AG04449 (cell line): Measurements from ENCODE around the gene PAK1IP1.

ENCODE experiments used
- CTCF ChIA-PET: fragments of 350-600 bp; formaldehyde crosslinking; extraction: SDS; loops from one replicate; lab custom pipeline; 2021; ENCODE audit warnings: antibody characterized with exemption; lab: Yijun Ruan, JAX
- POLR2A ChIA-PET: fragments of 400-600, 350-600 bp; formaldehyde crosslinking; extraction: SDS; loops from one replicate; lab custom pipeline; 2020; ENCODE audit warnings: antibody characterized with exemption, inconsistent platforms; lab: Yijun Ruan, JAX
- DNase-seq: peaks from one replicate; pipeline ENCODE4 v3.0.0-alpha.2; 2010; ENCODE audit warnings: low read depth, low spot score
- H3K4me3 ChIP-seq: 2 replicates; pipeline ENCODE4 v1.5.1; 2011; ENCODE audit warnings: low read depth, mild to moderate bottlenecking, control low read depth, low read length
- CTCF ChIP-seq: IDR thresholded peaks from one replicate; pipeline ENCODE4 v1.5.1; 2011; ENCODE audit warnings: mild to moderate bottlenecking, moderate library complexity, low read length, control low read depth, inconsistent platforms; ENCODE audit not compliant: insufficient read depth; ENCODE audit errors: missing control alignments

PAK1IP1 gene

GRCh38 chr6:10682355-10682988 lies 12.3 kb upstream of the PAK1IP1 start:
- CTCF ChIA-PET: no interaction called here
- TF ChIP-seq CTCF: no peak
- H3K4me3 ChIP-seq: no peak overlapping the region
- no peak for DNase-seq
- POLR2A ChIA-PET: no interaction called here

GRCh38 chr6:10684618-10685017 lies 10.2 kb upstream of the PAK1IP1 start:
- TF ChIP-seq CTCF: no peak
- ChIA-PET POLR2A (no interaction called here), CTCF (no interaction called here)
- no peak overlapping the region for H3K4me3 ChIP-seq
- DNase-seq: no peak

- TF ChIP-seq CTCF: no peak
- POLR2A ChIA-PET: no interaction called here
- H3K4me3 ChIP-seq: no peak overlapping the region
- DNase-seq: no peak
- CTCF ChIA-PET: no interaction called here
Observed at GRCh38 chr6:10685092-10685915, 9.5 kb upstream of the PAK1IP1 start.

GRCh38 chr6:10686901-10687300 lies 7.9 kb upstream of the PAK1IP1 start:
- POLR2A ChIA-PET: no interaction called here
- H3K4me3 ChIP-seq: no peak overlapping the region
- CTCF ChIA-PET: no interaction called here
- DNase-seq: no peak
- TF ChIP-seq CTCF: no peak

GRCh38 chr6:10687582-10687981 lies 7.2 kb upstream of the PAK1IP1 start:
- H3K4me3 ChIP-seq: no peak overlapping the region
- TF ChIP-seq CTCF: no peak
- ChIA-PET POLR2A (no interaction called here), CTCF (interaction anchor here (0.6 kb wide), 1 partner anchor 707 kb away, joined by 3 read pairs; no protein-coding TSS in a partner anchor)
- DNase-seq: no peak

- CTCF ChIA-PET: no interaction called here
- TF ChIP-seq CTCF: no peak
- no peak for DNase-seq
- no peak overlapping the region for H3K4me3 ChIP-seq
- POLR2A ChIA-PET: no interaction called here
Observed at GRCh38 chr6:10690651-10691445, 3.9 kb upstream of the PAK1IP1 start.
